ENCODE data around the gene TMEM273. TPM values are rescaled to one million over a fixed set of nuclear protein-coding genes. Genes with fewer than 3 reads are reported as not detected.

TMEM273 gene
- total and polyA plus RNA-seq, 10 of the 15 experiments (the other 5 are each of a cell fraction or from before 2014, with no cell fraction given), result 10.3 to 46.3 (median 26.4) TPM

- TF ChIP-seq IRF3 (IDR thresholded peaks at IDR 0.05), result no peak
- no peak for TF ChIP-seq CBX5 (IDR thresholded peaks at IDR 0.05; ENCODE audit: low read depth)
- no peak for TF ChIP-seq BCLAF1 (IDR thresholded peaks at IDR 0.05)
- TF ChIP-seq PBX3 (IDR thresholded peaks at IDR 0.05; ENCODE audit: insufficient replicate concordance, low read depth, low read length), result no peak
- TF ChIP-seq HDAC6 (IDR thresholded peaks at IDR 0.05; ENCODE audit: unreplicated experiment), result no peak
Measured at GRCh38 chr10:49116509-49117375, 71.4 kb downstream of the TMEM273 start (continued).

All from GM12878 (cell line).